ENCODE measurements around the gene UBE2G2.

GRCh38 chr21:44804762-44805161 lies 3.1 kb upstream of the UBE2G2 start:
- TF ChIP-seq CTCF (IDR thresholded peaks at IDR 0.05), result no peak
- no peak for TF ChIP-seq POLR2A (IDR thresholded peaks at IDR 0.05)
- no peak for TF ChIP-seq POLR2AphosphoS5 (IDR thresholded peaks at IDR 0.05)

Measured in breast epithelium (tissue), 3 donors.